HG02588 (cell line): ENCODE data around the gene RBPMS2.
A peak's percentile ranks its signal among the peaks of the same experiment; 100 is the strongest.
"Not testable (repeated sequence)": the region's sequence is repeated elsewhere in the genome, so short reads cannot be mapped to it uniquely, and the experiment has no call there.

Source experiments
- ATAC-seq: cut with Tn5 transposase; IDR thresholded peaks from one replicate; pipeline ENCODE4 v1.9.1; 2021; ENCODE audit warnings: mild to moderate bottlenecking, moderate library complexity; ENCODE audit not compliant: unreplicated experiment

The RBPMS2 gene

DNA sequence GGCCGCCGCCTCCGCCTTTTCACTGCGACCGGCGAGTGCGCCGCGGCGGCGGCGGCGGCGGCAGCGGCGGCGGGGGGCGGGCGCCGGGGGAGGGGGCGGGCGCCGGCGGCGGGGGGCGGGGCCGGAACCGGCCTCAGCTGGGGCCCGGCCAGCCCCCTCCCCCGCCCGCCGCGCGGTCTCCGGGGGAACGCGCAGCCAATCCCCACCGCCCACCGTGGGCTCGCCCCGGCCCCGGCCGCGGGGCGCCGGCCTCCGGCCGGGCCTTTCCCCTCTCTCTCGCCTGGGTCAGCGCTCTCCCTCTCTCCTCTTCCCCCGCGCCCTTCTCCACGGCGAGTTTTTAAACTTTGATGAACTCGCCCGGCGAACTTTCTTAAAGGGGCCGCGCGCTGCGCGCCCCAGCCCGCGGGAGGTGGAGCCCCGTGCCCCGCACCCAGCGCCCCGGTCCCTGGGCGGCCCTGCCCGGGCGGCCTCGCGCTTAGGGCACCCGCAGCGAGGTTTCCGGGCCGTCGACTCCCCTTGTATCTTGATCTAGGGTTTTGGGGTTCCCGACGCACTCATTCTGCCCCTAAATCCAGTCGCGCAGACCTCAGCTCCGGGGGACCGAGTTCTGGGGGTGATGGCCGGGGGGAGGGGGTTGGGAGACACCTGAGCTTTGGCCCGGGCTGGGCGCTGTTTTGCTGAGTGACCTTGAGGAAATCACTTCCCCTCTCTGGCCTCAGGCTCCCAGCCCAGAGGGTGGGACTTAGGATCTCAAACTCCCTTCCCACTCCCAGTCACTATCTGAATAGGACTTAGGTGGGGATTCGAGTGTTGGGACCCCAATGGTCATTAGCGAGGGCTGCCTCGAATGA lies at the start of gene RBPMS2:
TSS of gene RBPMS2 (minus strand) at position 39 of the 851 bp plus-strand sequence. CDS start 270 bp downstream, outside the sequence.
- no peak for ATAC-seq

DNA sequence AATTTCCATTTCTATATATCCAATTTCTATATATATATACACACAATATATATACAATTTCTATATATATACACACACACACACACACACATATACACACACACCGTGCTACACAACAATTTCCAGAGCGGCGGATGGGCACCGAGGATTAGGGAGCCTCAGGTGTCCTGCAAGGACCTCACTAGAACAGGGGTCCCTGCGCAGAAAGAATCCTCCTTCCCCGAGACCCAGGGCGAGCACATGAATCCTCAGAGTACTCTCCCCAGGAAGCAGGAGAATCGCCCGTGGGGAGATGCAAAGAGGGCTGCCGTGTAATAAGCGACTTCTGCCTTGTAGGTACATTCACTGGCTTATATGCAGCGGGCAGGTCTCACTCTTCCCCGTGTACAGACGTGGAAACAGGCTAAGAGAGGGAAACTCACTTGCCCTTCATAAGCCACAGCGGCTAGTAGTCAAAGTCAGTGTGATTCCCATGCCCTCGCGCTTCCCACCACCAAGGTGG lies 49.6 kb upstream of the RBPMS2 start:
- no peak for ATAC-seq

DNA sequence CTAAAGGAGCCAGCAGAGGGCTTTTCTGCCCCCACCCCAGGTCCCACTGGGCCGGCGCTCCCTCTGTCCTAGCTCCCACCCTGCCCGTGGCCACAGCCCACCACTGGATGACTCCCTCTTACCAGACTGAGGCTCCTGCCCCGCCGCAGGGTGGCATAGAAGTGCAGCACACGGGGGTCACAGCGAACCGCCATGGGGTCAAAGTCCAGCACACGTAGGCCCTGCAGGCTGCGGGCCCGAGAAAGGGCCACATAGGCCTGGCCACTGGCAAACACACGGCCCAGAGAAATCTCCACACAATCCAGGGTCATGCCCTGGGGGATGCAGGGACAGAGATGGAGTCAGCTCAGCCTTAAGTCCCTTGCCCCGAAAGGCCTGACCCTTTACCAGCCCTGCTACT lies 41.1 kb upstream of the RBPMS2 start:
- ATAC-seq = no peak

GRCh38 chr15:64814965-64815364 lies 39.6 kb upstream of the RBPMS2 start:
- not testable (repeated sequence) for ATAC-seq

DNA sequence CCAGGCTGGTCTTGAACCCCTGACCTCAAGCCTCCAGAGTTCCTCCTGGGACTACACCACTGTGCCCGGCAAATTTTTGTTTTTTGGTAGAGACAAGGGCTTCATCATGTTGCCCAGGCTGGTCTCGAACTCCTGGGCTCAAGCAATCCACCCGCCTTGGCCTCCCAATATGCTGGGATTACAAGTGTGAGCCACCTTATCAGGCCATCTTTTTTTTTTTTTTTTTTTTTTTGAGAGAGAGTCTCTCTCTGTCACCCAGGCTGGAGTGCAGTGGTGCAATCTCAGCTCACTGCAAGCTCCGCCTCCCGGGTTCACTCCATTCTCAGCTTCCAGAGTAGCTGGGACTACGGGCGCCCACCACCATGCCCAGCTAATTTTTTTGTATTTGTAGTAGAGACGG lies 38.9 kb upstream of the RBPMS2 start:
- ATAC-seq = not testable (repeated sequence)

GRCh38 chr15:64813075-64813474 lies 37.7 kb upstream of the RBPMS2 start:
- peak; percentile 45 for ATAC-seq

DNA sequence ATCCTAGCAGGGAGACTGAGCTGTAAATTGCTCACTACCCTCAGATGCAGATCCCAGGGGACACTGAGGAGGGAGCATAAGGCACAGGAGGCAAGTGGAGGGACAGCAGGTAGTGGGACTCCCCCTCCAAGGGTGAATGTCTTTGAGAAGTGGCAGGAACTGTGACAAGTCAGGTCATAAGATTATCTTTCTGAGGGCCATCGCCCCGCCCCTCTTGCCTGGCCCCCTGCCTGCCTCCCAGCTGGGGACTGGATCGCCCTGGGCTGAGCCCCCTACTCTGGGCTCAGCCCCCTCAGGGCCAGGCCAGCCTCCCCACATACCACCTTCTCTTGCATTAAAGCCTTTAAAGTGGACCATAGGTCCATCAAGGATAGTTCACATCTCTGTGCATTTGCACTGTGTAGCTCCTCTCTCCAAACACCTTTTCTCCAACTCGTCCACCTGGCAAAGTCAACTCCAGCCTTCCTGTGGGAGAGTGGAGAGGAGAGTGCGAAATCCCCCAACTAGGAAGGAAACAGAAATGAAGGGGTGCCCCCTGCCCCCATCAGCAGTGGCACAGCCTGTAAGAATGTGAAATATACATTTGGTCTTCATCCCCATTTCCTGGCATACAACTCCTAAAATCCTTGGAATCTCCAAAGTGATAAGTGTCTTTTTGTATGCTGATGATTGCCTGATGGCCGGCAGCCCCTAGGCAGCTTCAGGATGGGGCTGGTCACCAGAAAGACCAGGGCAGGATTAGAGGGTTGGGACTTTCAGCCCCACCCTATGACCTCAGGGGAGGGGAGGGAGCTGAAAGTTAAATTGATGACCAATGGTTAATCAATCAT lies 35.3 kb upstream of the RBPMS2 start:
- no peak for ATAC-seq

- ATAC-seq = no peak
Observed at GRCh38 chr15:64809649-64810496, 34.5 kb upstream of the RBPMS2 start.

GRCh38 chr15:64808785-64809453 lies 33.5 kb upstream of the RBPMS2 start:
- no peak for ATAC-seq

DNA sequence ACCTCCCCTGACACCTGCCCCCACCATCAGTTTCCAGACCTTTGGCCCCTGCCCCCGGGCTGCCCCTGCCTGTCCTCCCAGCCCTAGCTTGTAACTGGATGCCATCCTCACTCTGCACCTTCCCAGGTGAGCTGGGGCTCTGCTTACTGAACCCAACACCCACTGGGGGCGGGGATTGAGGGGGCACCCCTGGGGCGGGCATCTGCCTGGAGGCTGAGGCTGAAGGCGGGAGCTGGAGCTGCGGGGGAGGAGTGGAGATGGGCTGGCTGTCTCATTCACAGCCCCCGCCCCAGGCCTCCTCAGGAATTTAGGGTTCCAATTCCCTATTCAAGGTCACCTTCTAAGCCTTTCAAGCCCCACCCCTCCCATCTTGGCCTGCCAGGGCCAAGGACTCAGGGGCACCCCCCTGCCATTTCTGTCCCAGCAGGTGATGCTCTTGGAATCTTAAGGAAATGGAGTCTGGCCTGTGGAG lies 32.4 kb upstream of the RBPMS2 start:
- no peak for ATAC-seq

GRCh38 chr15:64807051-64807749 lies 31.8 kb upstream of the RBPMS2 start:
- ATAC-seq = no peak

DNA sequence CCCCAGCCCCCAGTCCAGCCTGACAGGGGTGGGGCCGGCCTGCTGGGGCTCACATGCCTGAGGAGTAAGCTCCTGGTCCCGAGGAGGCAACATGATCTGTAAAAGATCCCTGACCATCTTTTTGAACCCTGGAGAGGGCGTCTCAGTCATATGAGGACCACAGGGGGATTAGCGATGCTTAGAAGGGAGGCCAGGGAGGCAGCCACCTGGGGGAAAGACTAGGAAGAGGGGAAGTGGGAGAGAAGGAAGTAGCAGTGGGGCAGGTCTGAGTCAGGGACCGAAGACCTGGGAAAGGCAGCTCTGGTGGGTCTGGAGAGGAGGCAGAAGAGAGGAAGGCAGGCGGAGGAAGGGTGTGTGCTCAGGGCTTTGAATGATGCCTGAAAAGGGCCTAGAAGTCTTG lies 31.1 kb upstream of the RBPMS2 start:
- no peak for ATAC-seq

- no peak for ATAC-seq
Observed at GRCh38 chr15:64804619-64805018, 29.2 kb upstream of the RBPMS2 start.

DNA sequence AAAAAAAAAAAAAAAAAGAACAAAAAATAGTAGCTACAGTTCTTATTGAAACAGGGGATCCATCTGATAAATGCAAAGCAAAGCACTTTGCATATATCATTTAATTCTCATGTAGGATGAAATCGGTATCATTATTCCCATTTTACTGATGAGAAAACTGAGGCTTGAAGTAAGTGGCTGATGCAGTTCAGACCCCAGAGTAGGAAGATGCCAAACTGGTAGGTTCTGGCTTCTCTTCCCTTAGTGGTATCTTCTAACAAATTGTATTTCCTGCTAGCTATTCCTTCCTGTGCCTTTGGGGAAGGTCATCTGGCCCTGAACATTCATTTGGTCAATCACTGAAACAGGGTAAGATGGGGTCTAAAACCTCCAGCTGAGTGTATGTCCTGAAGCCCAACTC lies 28.1 kb upstream of the RBPMS2 start:
- ATAC-seq = no peak

GRCh38 chr15:64800476-64800875 lies 25.1 kb upstream of the RBPMS2 start:
- no peak for ATAC-seq

GRCh38 chr15:64798905-64799304 lies 23.5 kb upstream of the RBPMS2 start:
- ATAC-seq = not testable (repeated sequence)

DNA sequence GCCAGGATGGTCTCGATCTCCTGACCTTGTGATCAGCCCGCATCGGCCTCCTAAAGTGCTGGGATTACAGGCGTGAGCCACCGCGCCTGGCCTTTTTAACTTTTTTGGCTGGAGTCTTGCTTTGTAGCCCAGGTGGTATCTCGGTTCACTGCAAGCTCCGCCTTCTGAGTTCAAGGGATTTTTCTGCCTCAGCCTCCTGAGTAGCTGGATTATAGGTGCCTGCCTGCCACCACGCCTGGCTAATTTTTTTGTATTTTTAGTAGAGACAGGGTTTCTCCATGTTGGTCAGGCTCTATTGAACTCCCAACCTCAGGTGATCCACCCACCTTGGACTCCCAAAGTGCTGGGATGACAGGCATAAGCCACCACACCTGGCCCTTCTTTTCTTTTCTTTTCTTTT lies 20.5 kb upstream of the RBPMS2 start:
- not testable (repeated sequence) for ATAC-seq

- not testable (repeated sequence) for ATAC-seq
Observed at GRCh38 chr15:64795299-64795698, 19.9 kb upstream of the RBPMS2 start.

- ATAC-seq = no peak
Observed at GRCh38 chr15:64792282-64792681, 16.9 kb upstream of the RBPMS2 start.
